ENCODE results near the gene KCNJ1. TPM values are rescaled to one million over a fixed set of nuclear protein-coding genes. Genes with fewer than 3 reads are reported as not detected.

The KCNJ1 gene
- total and polyA plus RNA-seq, 2 experiments from 2014 or later: 0.16 TPM; not detected in 1

GRCh38 chr11:128839081-128839480 lies 28.0 kb downstream of the KCNJ1 start:
- Histone ChIP-seq H3K4me1 (ENCODE audit: insufficient read depth) (peaks cover 22% of the 10 kb centered on the region), H3K4me3 (no peak overlapping the region), H3K36me3 (ENCODE audit: insufficient read depth) (no peaks in the 10 kb centered on the region), H2AFZ (no peak overlapping the region), H3K79me2 (replicated peaks; ENCODE audit: insufficient read depth) (no peaks in the 10 kb centered on the region), H3F3A (replicated peaks; ENCODE audit: low read depth) (no peaks in the 10 kb centered on the region), H4K20me1 (replicated peaks; ENCODE audit: insufficient read depth) (no peaks in the 10 kb centered on the region), H3K4me2 (peak overlapping the region; percentile 39; the same call in 1 of the 2 replicates), H3K27me3 (ENCODE audit: insufficient read depth) (no peaks in the 10 kb centered on the region), H3K27ac (ENCODE audit: low read depth) (no peak overlapping the region), H3K9me2 (ENCODE audit: insufficient read depth) (peaks cover 24% of the 10 kb centered on the region; the same call in 1 of the 2 replicates)
- Mint-ChIP-seq H3K27me3 (ENCODE audit: insufficient read depth, low read depth, poor library complexity) (no peaks in the 10 kb centered on the region), H3K36me3 (ENCODE audit: low read depth) (no peaks in the 10 kb centered on the region), H3K27ac (no peak overlapping the region), H3K4me1 (peaks cover 32% of the 10 kb centered on the region), H3K9me3 (no peaks in the 10 kb centered on the region; the same call in 2 of the 3 replicates), H3K4me3 (no peak overlapping the region)
- ATAC-seq (peak; percentile 35; the same call in 1 of the 3 replicates), DNase-seq (ENCODE audit: low spot score) (peak; percentile 21)
- TF ChIP-seq JUNB (IDR thresholded peaks at IDR 0.05; ENCODE audit: unreplicated experiment) (no peak), ZNF462 (CRISPR knock-in tag; IDR thresholded peaks at IDR 0.05) (peak; percentile 69; the same call in 1 of the 2 replicates)

- Histone ChIP-seq H3K36me3 (ENCODE audit: insufficient read depth) (no peaks in the 10 kb centered on the region), H3K27ac (ENCODE audit: low read depth) (no peak overlapping the region), H3K4me3 (no peak overlapping the region), H4K20me1 (replicated peaks; ENCODE audit: insufficient read depth) (no peaks in the 10 kb centered on the region), H3K9me2 (ENCODE audit: insufficient read depth) (peaks cover 24% of the 10 kb centered on the region; the same call in 1 of the 2 replicates), H3K4me2 (no peak overlapping the region), H3F3A (replicated peaks; ENCODE audit: low read depth) (no peaks in the 10 kb centered on the region), H3K4me1 (ENCODE audit: insufficient read depth) (peaks cover 29% of the 10 kb centered on the region), H3K79me2 (replicated peaks; ENCODE audit: insufficient read depth) (no peaks in the 10 kb centered on the region), H3K27me3 (ENCODE audit: insufficient read depth) (no peaks in the 10 kb centered on the region), H2AFZ (no peak overlapping the region)
- Mint-ChIP-seq H3K4me1 (peaks cover 40% of the 10 kb centered on the region), H3K36me3 (ENCODE audit: low read depth) (no peaks in the 10 kb centered on the region), H3K27me3 (ENCODE audit: insufficient read depth, low read depth, poor library complexity) (peaks cover 4% of the 10 kb centered on the region), H3K9me3 (no peaks in the 10 kb centered on the region; the same call in 2 of the 3 replicates), H3K4me3 (no peak overlapping the region), H3K27ac (no peak overlapping the region)
- DNase-seq (ENCODE audit: low spot score) (no peak), ATAC-seq (no peak)
- TF ChIP-seq ZNF331 (CRISPR knock-in tag; IDR thresholded peaks at IDR 0.05; ENCODE audit: low read depth) (no peak), ZNF114 (CRISPR knock-in tag; IDR thresholded peaks at IDR 0.05) (no peak), CREB1 (CRISPR knock-in tag; IDR thresholded peaks at IDR 0.05; ENCODE audit: low read depth) (no peak), POLR2AphosphoS5 (IDR thresholded peaks at IDR 0.05; ENCODE audit: low read depth) (no peak), EZH2phosphoT487 (IDR thresholded peaks at IDR 0.05; ENCODE audit: unreplicated experiment) (no peak), CTCF (conservative IDR thresholded peaks at IDR 0.05; ENCODE audit: low read depth in 2 of 2) (no peak)
These were observed 29.5 kb downstream of the KCNJ1 start for GRCh38 chr11:128837627-128838026.

All from GM23338 (cell line).